ENCODE measurements around the gene ASB2.

DNA sequence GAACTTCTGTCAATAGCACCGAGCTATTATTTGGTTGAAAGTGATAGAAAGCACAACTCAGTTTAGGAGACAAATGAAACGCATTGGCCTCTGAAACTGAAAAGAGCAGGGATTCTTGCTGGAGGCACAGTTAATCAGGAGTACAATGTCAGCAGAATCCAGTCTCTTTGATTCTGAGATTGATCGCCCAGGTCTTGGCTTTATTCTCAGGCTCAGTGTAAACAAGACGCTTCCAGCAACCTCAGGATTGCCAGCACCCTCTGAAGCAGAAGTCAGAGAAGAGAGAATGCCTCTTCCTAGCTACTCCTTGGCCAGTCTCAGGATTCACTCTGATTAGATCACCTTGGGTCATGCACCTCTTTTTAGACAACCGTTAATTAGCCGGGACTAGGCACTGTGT is 38.0 kb upstream of the ASB2 start:
- TF ChIP-seq POLR2AphosphoS5 (IDR thresholded peaks at IDR 0.05) (no peak), POLR2A (IDR thresholded peaks at IDR 0.05) (no peak)
